HCT116 (cell line): ENCODE results near the gene BAD. TPM values are rescaled to one million over a fixed set of nuclear protein-coding genes. Genes with fewer than 3 reads are reported as not detected.

ENCODE experiments used
- ATAC-seq: fragments of 200-7000 bp; cut with Tn5 transposase; 2 replicates; pipeline ENCODE4 v1.9.1; 2020; ENCODE audit warnings: mild to moderate bottlenecking, moderate library complexity
- BruUV-seq: library from RNA; stranded (reverse); fragments of 400-500 nt; replicated peaks from 2 replicates; lab custom pipeline; 2021; lab: Mats Ljungman, UMichigan
- CTCF ChIA-PET: fragments of 300-600 bp; sonication (Branson Sonifier 250); formaldehyde crosslinking; loops from one replicate; lab custom pipeline; 2021; ENCODE audit warnings: antibody characterized with exemption; lab: Charles Lee
- POLR2A ChIA-PET: fragments of 300-600, 350-600 bp; sonication (Branson Sonifier 250); formaldehyde crosslinking; loops from one replicate; lab custom pipeline; 2021; ENCODE audit warnings: antibody characterized with exemption; lab: Charles Lee
- RAD21 ChIA-PET, 2 experiments: fragments of 300-600 bp; sonication (Branson Sonifier 250); formaldehyde crosslinking; loops; one replicate each; lab custom pipeline; 2023; ENCODE audit warnings: low total read pairs in 2 of 2; ENCODE audit not compliant: uncharacterized antibody in 2 of 2, unreplicated experiment in 2 of 2, low non-redundant PET in 1 of 2; lab: Charles Lee
- DNase-seq: peaks from one replicate; pipeline ENCODE4 v3.0.0-alpha.2; 2010; ENCODE audit warnings: low read depth, low spot score
- H2AFZ ChIP-seq: fragments of 200-600 bp; shearing (Covaris generic), sonication (generic); 2 replicates; pipeline ENCODE4 v1.6.1; 2017; ENCODE audit warnings: low read depth, mixed run types, mixed read lengths, antibody characterized with exemption, low read length; ENCODE audit not compliant: poor library complexity, severe bottlenecking
- H3K27ac ChIP-seq: 2 replicates; pipeline ENCODE4 v1.5.1; 2012; ENCODE audit warnings: low read depth, low read length
- H3K27me3 ChIP-seq: fragments of 200-600 bp; sonication (generic); 2 replicates; pipeline ENCODE4 v1.6.1; 2016; ENCODE audit warnings: mixed run types, low read length, mixed read lengths; ENCODE audit not compliant: insufficient read depth
- H3K36me3 ChIP-seq, 2 experiments: fragments of 200-500 bp in 1 of 2; fragments of 200-600 bp in 1 of 2; sonication (Bioruptor generic) in 1 of 2; sonication (generic) in 1 of 2; 2 replicates each; pipeline versions ENCODE4 v1.5.1 to v1.6.1; 2014 to 2016; ENCODE audit warnings: low read length in 2 of 2, inconsistent platforms in 1 of 2, mixed read lengths in 1 of 2, mixed run types in 1 of 2; ENCODE audit not compliant: insufficient read depth in 2 of 2, control insufficient read depth in 1 of 2
- H3K4me1 ChIP-seq, 2 experiments: fragments of 200-600 bp in 1 of 2; sonication (generic) in 1 of 2; 2 replicates each; pipeline versions ENCODE4 v1.5.1 to v1.6.1; 2012 to 2017; ENCODE audit warnings: low read length in 2 of 2, inconsistent platforms in 1 of 2, mild to moderate bottlenecking in 1 of 2, mixed read lengths in 1 of 2, mixed run types in 1 of 2, moderate library complexity in 1 of 2; ENCODE audit not compliant: insufficient read depth in 2 of 2, control insufficient read depth in 1 of 2
- H3K4me2 ChIP-seq: fragments of 200-600 bp; sonication (generic); 2 replicates; pipeline ENCODE4 v1.6.1; 2017; ENCODE audit warnings: mixed run types, low read length, mixed read lengths
- H3K4me3 ChIP-seq, 2 experiments: fragments of 200-600 bp in 1 of 2; sonication (generic) in 1 of 2; replicated peaks in 1 of 2; 2 replicates each; pipeline ENCODE4 v1.5.1; 2011 to 2016; ENCODE audit warnings: low read length in 2 of 2, control low read depth in 1 of 2, low read depth in 1 of 2, mild to moderate bottlenecking in 1 of 2, mixed read lengths in 1 of 2, mixed run types in 1 of 2
- H3K79me2 ChIP-seq: fragments of 200-600 bp; sonication (generic); 2 replicates; pipeline ENCODE4 v1.6.1; 2017; ENCODE audit warnings: mild to moderate bottlenecking, mixed run types, low read length, moderate library complexity, mixed read lengths; ENCODE audit not compliant: insufficient read depth
- H3K9ac ChIP-seq: fragments of 200-600 bp; sonication (generic); 2 replicates; pipeline ENCODE4 v1.6.1; 2016; ENCODE audit warnings: low read length, mixed read lengths
- H3K9me2 ChIP-seq: fragments of 200-600 bp; sonication (generic), shearing (Covaris generic); 2 replicates; pipeline ENCODE4 v1.6.1; 2017; ENCODE audit warnings: mixed run types, mild to moderate bottlenecking, moderate library complexity; ENCODE audit not compliant: insufficient read depth
- H3K9me3 ChIP-seq, 2 experiments: fragments of 200-500 bp in 1 of 2; fragments of 200-600 bp in 1 of 2; sonication (Bioruptor generic) in 1 of 2; sonication (generic) in 1 of 2; 2 replicates each; pipeline ENCODE4 v1.6.1; 2014 to 2017; ENCODE audit warnings: low read length in 2 of 2, mixed read lengths in 2 of 2, inconsistent platforms in 1 of 2, low read depth in 1 of 2, mild to moderate bottlenecking in 1 of 2, mixed run types in 1 of 2, moderate library complexity in 1 of 2; ENCODE audit not compliant: control insufficient read depth in 1 of 2, insufficient read depth in 1 of 2
- H4K20me1 ChIP-seq: fragments of 200-600 bp; sonication (generic), shearing (Covaris generic); 2 replicates; pipeline ENCODE4 v1.6.1; 2017; ENCODE audit warnings: mixed run types, mild to moderate bottlenecking, moderate library complexity; ENCODE audit not compliant: insufficient read depth
- CBX3 ChIP-seq: IDR thresholded peaks from 2 replicates; pipeline ENCODE4 v1.6.1; 2012; ENCODE audit warnings: low read depth
- CEBPB ChIP-seq: IDR thresholded peaks from 2 replicates; pipeline ENCODE4 v1.6.1; 2012; ENCODE audit warnings: low read depth
- EGR1 ChIP-seq: IDR thresholded peaks from 2 replicates; pipeline ENCODE4 v1.6.1; 2012; ENCODE audit warnings: low read depth
- ELF1 ChIP-seq: IDR thresholded peaks from 2 replicates; pipeline ENCODE4 v1.6.1; 2012; ENCODE audit warnings: low read depth, borderline replicate concordance
- EZH2 ChIP-seq: fragments of 200-600 bp; sonication (generic); IDR thresholded peaks from 2 replicates; pipeline ENCODE4 v1.6.1; 2017; ENCODE audit warnings: antibody characterized with exemption, mixed run types
- EZH2phosphoT487 ChIP-seq: fragments of 200-600 bp; IDR thresholded peaks from 2 replicates; pipeline ENCODE4 v1.6.1; 2018; ENCODE audit warnings: antibody characterized with exemption, borderline replicate concordance
- FOSL1 ChIP-seq: IDR thresholded peaks from 2 replicates; pipeline ENCODE4 v1.6.1; 2012; ENCODE audit warnings: low read depth
- JUND ChIP-seq: IDR thresholded peaks from 2 replicates; pipeline ENCODE4 v1.6.1; 2012
- MAX ChIP-seq: IDR thresholded peaks from 2 replicates; pipeline ENCODE4 v1.6.1; 2012
- POLR2A ChIP-seq: IDR thresholded peaks from 2 replicates; pipeline ENCODE4 v1.7.0; 2011; ENCODE audit warnings: borderline replicate concordance; ENCODE audit not compliant: insufficient read depth, insufficient read length; ENCODE audit errors: extremely low read depth
- POLR2AphosphoS5 ChIP-seq: IDR thresholded peaks from 2 replicates; pipeline ENCODE4 v1.6.1; 2011; ENCODE audit warnings: mild to moderate bottlenecking, low read depth, low read length, moderate library complexity
- RAD21 ChIP-seq: IDR thresholded peaks from 2 replicates; pipeline ENCODE4 v1.6.1; 2012; ENCODE audit warnings: low read depth, mild to moderate bottlenecking
- SIN3A ChIP-seq: IDR thresholded peaks from 2 replicates; pipeline ENCODE4 v1.6.1; 2012; ENCODE audit warnings: low read depth
- SP1 ChIP-seq: IDR thresholded peaks from 2 replicates; pipeline ENCODE4 v1.6.1; 2012; ENCODE audit warnings: low read depth
- SRF ChIP-seq: IDR thresholded peaks from 2 replicates; pipeline ENCODE4 v1.6.1; 2012; ENCODE audit warnings: low read depth
- TCF7L2 ChIP-seq: IDR thresholded peaks from 2 replicates; pipeline ENCODE4 v1.7.0; 2011; ENCODE audit warnings: borderline replicate concordance, inconsistent platforms; ENCODE audit not compliant: insufficient read depth, insufficient read length; ENCODE audit errors: extremely low read depth
- YY1 ChIP-seq: IDR thresholded peaks from 2 replicates; pipeline ENCODE4 v1.6.1; 2011; ENCODE audit warnings: low read length, low read depth, moderate library complexity, mild to moderate bottlenecking; ENCODE audit not compliant: insufficient replicate concordance; ENCODE audit errors: extremely low read depth
- ZFX ChIP-seq: fragments of 450-650 bp; IDR thresholded peaks from 2 replicates; pipeline ENCODE4 v1.6.1; 2017
- ZNF274 ChIP-seq: fragments of 200-500 bp; sonication (Bioruptor generic); IDR thresholded peaks from 2 replicates; pipeline ENCODE4 v1.6.1; 2014; ENCODE audit warnings: mild to moderate bottlenecking, low read depth, low read length, inconsistent platforms
- intact Hi-C: fragments of 100-400 bp; cut with micrococcal nuclease; formaldehyde crosslinking; loops from 2 replicates; pipeline ENCODE4 v1.10.0; 2022
- total RNA-seq: library from RNA; stranded (reverse); gene quantifications from one replicate; pipeline ENCODE4 v1.2.1, GENCODE V29; 2021; ENCODE audit not compliant: unreplicated experiment
- TF ChIP-seq, protein P1 (sequence below): IDR thresholded peaks from 2 replicates; pipeline ENCODE4 v1.6.1; 2011; ENCODE audit warnings: mild to moderate bottlenecking, low read length, moderate library complexity; ENCODE audit not compliant: insufficient replicate concordance; ENCODE audit errors: extremely low read depth
- TF ChIP-seq, protein P2 (sequence below): IDR thresholded peaks from 2 replicates; pipeline ENCODE4 v1.6.1; 2012; ENCODE audit warnings: low read depth
- TF ChIP-seq, protein P3 (sequence below): IDR thresholded peaks from 2 replicates; pipeline ENCODE4 v1.6.1; 2012

BAD gene
- total RNA-seq, 1 experiment from 2014 or later: 51.9 TPM

DNA sequence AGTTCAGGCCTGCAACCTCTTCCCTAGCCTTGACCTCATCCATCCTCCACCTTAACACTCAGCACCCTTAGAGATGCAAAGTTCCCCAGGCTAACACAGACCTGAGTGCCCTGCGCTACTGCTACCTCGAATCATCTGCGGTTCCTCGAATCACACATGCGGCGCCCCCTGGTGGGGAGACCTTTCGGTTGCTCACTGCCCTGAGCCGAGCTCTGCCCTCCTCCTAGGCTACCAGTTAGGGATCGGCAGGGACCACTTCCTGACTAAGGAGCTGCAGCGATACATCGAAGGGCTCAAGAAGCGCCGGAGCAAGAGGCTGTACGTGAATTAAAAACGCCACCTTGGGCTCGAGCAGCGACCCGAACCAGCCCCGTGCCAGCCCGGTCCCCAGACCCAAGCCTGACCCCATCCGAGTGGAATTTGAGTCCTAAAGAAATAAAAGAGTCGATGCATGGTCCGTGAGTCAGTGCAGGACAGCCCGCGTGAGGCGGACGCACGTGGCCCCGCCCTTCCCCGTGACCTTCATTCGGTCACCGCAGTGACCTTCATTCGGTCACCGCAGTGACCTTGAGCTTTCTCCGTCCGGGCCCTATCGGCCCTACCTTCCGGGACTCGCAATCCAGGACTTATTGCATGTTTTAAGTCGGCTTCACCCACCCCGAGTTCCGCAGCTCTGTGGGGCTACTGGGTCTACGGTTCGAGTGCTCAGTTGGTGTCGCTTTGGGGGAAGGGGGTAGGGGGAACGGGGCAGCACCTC, 20.0 kb upstream of the BAD start:
- no peaks in the 10 kb centered on the region for H4K20me1 ChIP-seq
- peak overlapping the region; percentile 88 for H3K9ac ChIP-seq
- H3K4me2 ChIP-seq: peak overlapping the region; percentile 84
- peaks cover 26% of the 10 kb centered on the region for H3K79me2 ChIP-seq
- intact Hi-C loops: loop anchor here (1.0 to 5.0 kb wide), 6 partner anchors 38 to 117 kb away; partner anchors contain the start of genes CCDC88B, FKBP2, PLCB3 and STIP1
- peak overlapping the region; percentile 99 for H3K27ac ChIP-seq
- H3K4me1 ChIP-seq: peaks cover 12 to 55% of the 10 kb centered on the region in 2 experiments; a peak in 3 of 4 replicates
- ChIA-PET CTCF (interaction anchor here (0.7 to 5.8 kb wide), 26 partner anchors 8 to 384 kb away, joined by 3 to 80 read pairs (median 4); partner anchors contain the start of genes BAD, FERMT3, FKBP2 and GPR137), POLR2A (interaction anchor here (0.9 to 5.5 kb wide), 10 partner anchors 13 to 1463 kb away, joined by 3 to 30 read pairs (median 5); partner anchors contain the start of genes PPP1R14B, PRDX5, STIP1 and TRMT112), RAD21 (interaction anchor here (0.6 to 2.5 kb wide), 9 partner anchors 13 to 100 kb away, joined by 3 to 7 read pairs (median 4); partner anchors contain the start of gene PRDX5 (in 2 of the 2))
- no peaks in the 10 kb centered on the region for H3K9me2 ChIP-seq
- H3K4me3 ChIP-seq: peak overlapping the region; percentile 59 to 70
- ATAC-seq (peak; percentile 48), DNase-seq (peak; percentile 80)
- peaks cover 0 to 8% of the 10 kb centered on the region in 2 experiments; a peak in 1 of 4 replicates for H3K36me3 ChIP-seq
- no peak overlapping the region for H2AFZ ChIP-seq
- no peaks in the 10 kb centered on the region for H3K27me3 ChIP-seq
- TSS peak; percentile 97 for BruUV-seq
- no peaks in the 10 kb centered on the region for H3K9me3 ChIP-seq
- TF ChIP-seq ZNF274 (no peak), JUND (no peak), SRF (no peak), EZH2 (no peak), EZH2phosphoT487 (no peak), CBX3 (no peak), SIN3A (no peak), TCF7L2 (peak; percentile 11), ELF1 (no peak), FOSL1 (no peak), EGR1 (no peak), POLR2AphosphoS5 (peak; percentile 61), MAX (no peak), ZFX (no peak), POLR2A (peak; percentile 70), YY1 (peak; percentile 55), RAD21 (no peak), SP1 (no peak), CEBPB (no peak)
- TF ChIP-seq, protein P1, sequence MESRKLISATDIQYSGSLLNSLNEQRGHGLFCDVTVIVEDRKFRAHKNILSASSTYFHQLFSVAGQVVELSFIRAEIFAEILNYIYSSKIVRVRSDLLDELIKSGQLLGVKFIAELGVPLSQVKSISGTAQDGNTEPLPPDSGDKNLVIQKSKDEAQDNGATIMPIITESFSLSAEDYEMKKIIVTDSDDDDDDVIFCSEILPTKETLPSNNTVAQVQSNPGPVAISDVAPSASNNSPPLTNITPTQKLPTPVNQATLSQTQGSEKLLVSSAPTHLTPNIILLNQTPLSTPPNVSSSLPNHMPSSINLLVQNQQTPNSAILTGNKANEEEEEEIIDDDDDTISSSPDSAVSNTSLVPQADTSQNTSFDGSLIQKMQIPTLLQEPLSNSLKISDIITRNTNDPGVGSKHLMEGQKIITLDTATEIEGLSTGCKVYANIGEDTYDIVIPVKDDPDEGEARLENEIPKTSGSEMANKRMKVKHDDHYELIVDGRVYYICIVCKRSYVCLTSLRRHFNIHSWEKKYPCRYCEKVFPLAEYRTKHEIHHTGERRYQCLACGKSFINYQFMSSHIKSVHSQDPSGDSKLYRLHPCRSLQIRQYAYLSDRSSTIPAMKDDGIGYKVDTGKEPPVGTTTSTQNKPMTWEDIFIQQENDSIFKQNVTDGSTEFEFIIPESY: no peak
- TF ChIP-seq, protein P2, sequence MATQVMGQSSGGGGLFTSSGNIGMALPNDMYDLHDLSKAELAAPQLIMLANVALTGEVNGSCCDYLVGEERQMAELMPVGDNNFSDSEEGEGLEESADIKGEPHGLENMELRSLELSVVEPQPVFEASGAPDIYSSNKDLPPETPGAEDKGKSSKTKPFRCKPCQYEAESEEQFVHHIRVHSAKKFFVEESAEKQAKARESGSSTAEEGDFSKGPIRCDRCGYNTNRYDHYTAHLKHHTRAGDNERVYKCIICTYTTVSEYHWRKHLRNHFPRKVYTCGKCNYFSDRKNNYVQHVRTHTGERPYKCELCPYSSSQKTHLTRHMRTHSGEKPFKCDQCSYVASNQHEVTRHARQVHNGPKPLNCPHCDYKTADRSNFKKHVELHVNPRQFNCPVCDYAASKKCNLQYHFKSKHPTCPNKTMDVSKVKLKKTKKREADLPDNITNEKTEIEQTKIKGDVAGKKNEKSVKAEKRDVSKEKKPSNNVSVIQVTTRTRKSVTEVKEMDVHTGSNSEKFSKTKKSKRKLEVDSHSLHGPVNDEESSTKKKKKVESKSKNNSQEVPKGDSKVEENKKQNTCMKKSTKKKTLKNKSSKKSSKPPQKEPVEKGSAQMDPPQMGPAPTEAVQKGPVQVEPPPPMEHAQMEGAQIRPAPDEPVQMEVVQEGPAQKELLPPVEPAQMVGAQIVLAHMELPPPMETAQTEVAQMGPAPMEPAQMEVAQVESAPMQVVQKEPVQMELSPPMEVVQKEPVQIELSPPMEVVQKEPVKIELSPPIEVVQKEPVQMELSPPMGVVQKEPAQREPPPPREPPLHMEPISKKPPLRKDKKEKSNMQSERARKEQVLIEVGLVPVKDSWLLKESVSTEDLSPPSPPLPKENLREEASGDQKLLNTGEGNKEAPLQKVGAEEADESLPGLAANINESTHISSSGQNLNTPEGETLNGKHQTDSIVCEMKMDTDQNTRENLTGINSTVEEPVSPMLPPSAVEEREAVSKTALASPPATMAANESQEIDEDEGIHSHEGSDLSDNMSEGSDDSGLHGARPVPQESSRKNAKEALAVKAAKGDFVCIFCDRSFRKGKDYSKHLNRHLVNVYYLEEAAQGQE: no peak
- TF ChIP-seq, protein P3, sequence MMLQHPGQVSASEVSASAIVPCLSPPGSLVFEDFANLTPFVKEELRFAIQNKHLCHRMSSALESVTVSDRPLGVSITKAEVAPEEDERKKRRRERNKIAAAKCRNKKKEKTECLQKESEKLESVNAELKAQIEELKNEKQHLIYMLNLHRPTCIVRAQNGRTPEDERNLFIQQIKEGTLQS: no peak
